ENCODE measurements around the gene HTR3A.

DNA sequence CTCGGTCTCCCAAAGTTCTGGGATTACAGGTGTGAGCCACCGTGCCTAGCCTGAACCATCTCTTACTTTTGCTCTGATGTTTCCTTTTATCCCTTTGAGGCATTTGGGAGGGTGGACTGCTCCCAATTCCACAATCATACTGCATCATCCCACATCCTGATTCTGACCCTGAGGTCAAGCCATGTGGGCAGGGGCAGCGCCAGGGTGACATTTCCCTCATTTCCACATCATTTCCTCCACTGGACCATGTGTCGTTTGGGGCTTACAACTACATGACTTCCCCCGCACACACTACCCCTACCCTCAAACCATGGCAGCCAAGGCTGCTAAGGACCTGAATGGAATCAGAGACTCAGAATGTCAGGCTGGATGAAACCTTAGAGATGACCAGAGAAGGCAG lies 58.2 kb downstream of the HTR3A start:
- TF ChIP-seq, protein P1, sequence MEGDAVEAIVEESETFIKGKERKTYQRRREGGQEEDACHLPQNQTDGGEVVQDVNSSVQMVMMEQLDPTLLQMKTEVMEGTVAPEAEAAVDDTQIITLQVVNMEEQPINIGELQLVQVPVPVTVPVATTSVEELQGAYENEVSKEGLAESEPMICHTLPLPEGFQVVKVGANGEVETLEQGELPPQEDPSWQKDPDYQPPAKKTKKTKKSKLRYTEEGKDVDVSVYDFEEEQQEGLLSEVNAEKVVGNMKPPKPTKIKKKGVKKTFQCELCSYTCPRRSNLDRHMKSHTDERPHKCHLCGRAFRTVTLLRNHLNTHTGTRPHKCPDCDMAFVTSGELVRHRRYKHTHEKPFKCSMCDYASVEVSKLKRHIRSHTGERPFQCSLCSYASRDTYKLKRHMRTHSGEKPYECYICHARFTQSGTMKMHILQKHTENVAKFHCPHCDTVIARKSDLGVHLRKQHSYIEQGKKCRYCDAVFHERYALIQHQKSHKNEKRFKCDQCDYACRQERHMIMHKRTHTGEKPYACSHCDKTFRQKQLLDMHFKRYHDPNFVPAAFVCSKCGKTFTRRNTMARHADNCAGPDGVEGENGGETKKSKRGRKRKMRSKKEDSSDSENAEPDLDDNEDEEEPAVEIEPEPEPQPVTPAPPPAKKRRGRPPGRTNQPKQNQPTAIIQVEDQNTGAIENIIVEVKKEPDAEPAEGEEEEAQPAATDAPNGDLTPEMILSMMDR (IDR thresholded peaks at IDR 0.05; ENCODE audit: borderline replicate concordance, extremely low read depth, low read length, poor library complexity, severe bottlenecking) = no peak
- no peak for TF ChIP-seq EZH2 (IDR thresholded peaks at IDR 0.05; ENCODE audit: borderline replicate concordance, low read depth, low read length, severe bottlenecking)
